Measurements from ENCODE around the gene PRR23B.

Gene PRR23B

DNA sequence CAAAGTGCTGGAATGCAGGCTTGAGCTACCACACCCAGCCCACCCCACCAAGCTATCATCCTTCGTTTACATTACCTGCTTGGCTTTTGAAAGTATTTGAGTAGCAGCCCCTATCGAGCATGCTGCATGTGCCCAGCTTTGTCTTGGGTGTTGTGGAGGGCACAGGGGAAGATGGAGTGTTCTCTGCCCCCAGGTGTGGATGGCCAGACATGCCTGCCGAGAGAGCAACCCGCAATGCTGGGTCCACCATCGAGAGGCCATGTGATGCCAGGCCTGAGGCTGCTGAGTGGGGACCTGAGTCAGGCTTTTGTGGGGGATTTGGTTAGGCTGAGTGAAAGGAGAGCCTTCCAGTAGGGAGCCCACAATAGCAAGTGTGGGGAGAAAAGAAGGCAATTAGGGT lies 47.8 kb downstream of the PRR23B start:
- DNase-seq: no peak

GRCh38 chr3:138971766-138972320 lies 48.9 kb downstream of the PRR23B start:
- no peak for DNase-seq
